LNCAP (cell line): ENCODE measurements around the gene LINS1.

ENCODE experiments used
- CTCF ChIP-seq: fragments of 450-650 bp; IDR thresholded peaks from 2 replicates; pipeline ENCODE4 v1.5.1; 2017; ENCODE audit warnings: mild to moderate bottlenecking

The LINS1 gene

GRCh38 chr15:100521907-100522306, 80.1 kb downstream of the LINS1 start:
- TF ChIP-seq CTCF, result no peak

- no peak for TF ChIP-seq CTCF
These were observed 81.7 kb downstream of the LINS1 start for GRCh38 chr15:100520132-100520921.

GRCh38 chr15:100517846-100518245, 84.1 kb downstream of the LINS1 start:
- no peak for TF ChIP-seq CTCF
